ACHN (cell line): ENCODE data around the gene PROX2.

ENCODE experiments used
- DNase-seq: peaks from one replicate; pipeline ENCODE4 v3.0.0-alpha.2; 2015
- in situ Hi-C: cut with HindIII; loops from 2 replicates; pipeline ENCODE4 v1.10.0; 2017; ENCODE audit warnings: low sequenced_read_pairs, low pct_ligation_motif_present, low pct_unique_long_range_greater_than_20kb

PROX2 gene

GRCh38 chr14:74826574-74826973 is 49.4 kb downstream of the PROX2 start:
- in situ Hi-C loops: no loop called here
- no peak for DNase-seq
